Activated T-helper 2 cell treated with anti-CD3 and anti-CD28 coated beads, Interferon-gamma antibody, Interleukin-2, Interleukin-4, amounts not matched to agents 10 μg/mL and 5 μg/mL and 100 μg/mL, durations not matched to agents 14 hours and 24 hours and 36 hours (primary cell): ENCODE results near the gene MAN2A2. TPM values are rescaled to one million over a fixed set of nuclear protein-coding genes. Genes with fewer than 3 reads are reported as not detected.
A peak's percentile ranks its signal among the peaks of the same experiment; 100 is the strongest.

Source experiments
- DNase-seq: peaks from one replicate; pipeline ENCODE4 v3.0.0; 2021; ENCODE audit warnings: low spot score
- H3K27ac Mint-ChIP-seq: one replicate; pipeline ENCODE4 v1.8.0; 2021; ENCODE audit warnings: mixed read lengths
- H3K27me3 Mint-ChIP-seq: one replicate; pipeline ENCODE4 v1.8.0; 2021; ENCODE audit warnings: low read depth, mixed read lengths
- H3K36me3 Mint-ChIP-seq: one replicate; pipeline ENCODE4 v1.8.0; 2021; ENCODE audit warnings: low read depth, mixed read lengths
- H3K4me1 Mint-ChIP-seq: one replicate; pipeline ENCODE4 v1.8.0; 2021; ENCODE audit warnings: low read depth, mixed read lengths
- H3K4me3 Mint-ChIP-seq: one replicate; pipeline ENCODE4 v1.8.0; 2021; ENCODE audit warnings: low read depth, mild to moderate bottlenecking, moderate library complexity, mixed read lengths
- H3K9me3 Mint-ChIP-seq: one replicate; pipeline ENCODE4 v1.8.0; 2021; ENCODE audit warnings: mixed read lengths
- intact Hi-C: fragments of 100-400 bp; cut with micrococcal nuclease; formaldehyde crosslinking; loops from one replicate; pipeline ENCODE4 v1.15.1; 2023
- total RNA-seq: library from RNA; stranded (reverse); gene quantifications from 2 replicates; pipeline ENCODE4 v1.2.3, GENCODE V29; 2022

MAN2A2 gene
- total RNA-seq, 1 donor from 2014 or later, result 201 TPM

GRCh38 chr15:90954712-90955623 lies 51.9 kb downstream of the MAN2A2 start, which contains the start of gene RCCD1:
TSS of gene RCCD1 (plus strand) at chr15:90954884. CDS start at chr15:90956735, 1,851 bp downstream.
- peak within 1 kb of the TSS; percentile 93 for H3K27ac Mint-ChIP-seq
- H3K4me3 Mint-ChIP-seq, result peak within 1 kb of the TSS; percentile 85
- peaks cover 15% of the 10 kb centered on the region for H3K4me1 Mint-ChIP-seq
- peaks cover 46% of the 10 kb centered on the region for H3K36me3 Mint-ChIP-seq
- H3K27me3 Mint-ChIP-seq, result no peaks in the 10 kb centered on the region
- DNase-seq, result peak; percentile 91
- no peaks in the 10 kb centered on the region for H3K9me3 Mint-ChIP-seq
- intact Hi-C loops, result loop anchor here (1.0 to 5.0 kb wide), 3 partner anchors 20 to 77 kb away; partner anchors contain the start of genes PRC1 and UNC45A

DNA sequence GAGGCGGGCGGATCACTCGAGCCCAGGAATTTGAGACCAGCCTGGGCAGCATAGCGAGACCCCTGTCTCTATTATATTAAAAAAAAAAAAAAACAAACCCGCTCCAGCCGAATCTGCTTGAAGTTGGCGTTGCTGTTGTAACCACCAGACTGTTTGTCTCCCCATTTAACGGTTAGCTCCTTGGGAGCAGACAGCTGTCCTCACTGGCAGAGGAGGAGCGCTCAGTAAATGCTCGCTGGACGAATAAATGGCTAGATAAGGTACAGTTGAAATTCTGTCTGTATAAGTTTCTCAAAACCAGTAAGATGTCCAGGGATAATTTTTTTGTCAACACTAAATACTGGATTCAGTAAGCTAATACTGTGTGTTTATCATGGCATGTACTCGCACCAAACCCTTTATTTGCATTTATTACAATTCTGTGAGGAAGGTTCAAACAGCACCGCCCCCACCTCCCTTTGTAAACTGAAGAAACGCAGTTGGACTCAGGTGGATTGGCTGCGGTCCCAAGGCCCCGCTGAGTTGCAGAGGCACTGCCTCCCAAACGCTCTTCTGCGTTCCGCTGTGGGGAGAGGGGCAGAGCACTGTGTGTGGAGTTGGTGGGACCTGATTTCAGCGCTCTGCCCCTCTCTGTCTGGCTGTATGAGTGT lies 52.6 kb downstream of the MAN2A2 start:
- peak overlapping the region; percentile 93 for H3K27ac Mint-ChIP-seq
- DNase-seq, result no peak
- peaks cover 48% of the 10 kb centered on the region for H3K36me3 Mint-ChIP-seq
- intact Hi-C loops, result loop anchor here (1.0 to 5.0 kb wide), 3 partner anchors 37 to 95 kb away; partner anchors contain the start of gene PRC1
- H3K4me1 Mint-ChIP-seq, result peaks cover 15% of the 10 kb centered on the region
- no peaks in the 10 kb centered on the region for H3K9me3 Mint-ChIP-seq
- no peaks in the 10 kb centered on the region for H3K27me3 Mint-ChIP-seq
- H3K4me3 Mint-ChIP-seq, result peak overlapping the region; percentile 85

DNA sequence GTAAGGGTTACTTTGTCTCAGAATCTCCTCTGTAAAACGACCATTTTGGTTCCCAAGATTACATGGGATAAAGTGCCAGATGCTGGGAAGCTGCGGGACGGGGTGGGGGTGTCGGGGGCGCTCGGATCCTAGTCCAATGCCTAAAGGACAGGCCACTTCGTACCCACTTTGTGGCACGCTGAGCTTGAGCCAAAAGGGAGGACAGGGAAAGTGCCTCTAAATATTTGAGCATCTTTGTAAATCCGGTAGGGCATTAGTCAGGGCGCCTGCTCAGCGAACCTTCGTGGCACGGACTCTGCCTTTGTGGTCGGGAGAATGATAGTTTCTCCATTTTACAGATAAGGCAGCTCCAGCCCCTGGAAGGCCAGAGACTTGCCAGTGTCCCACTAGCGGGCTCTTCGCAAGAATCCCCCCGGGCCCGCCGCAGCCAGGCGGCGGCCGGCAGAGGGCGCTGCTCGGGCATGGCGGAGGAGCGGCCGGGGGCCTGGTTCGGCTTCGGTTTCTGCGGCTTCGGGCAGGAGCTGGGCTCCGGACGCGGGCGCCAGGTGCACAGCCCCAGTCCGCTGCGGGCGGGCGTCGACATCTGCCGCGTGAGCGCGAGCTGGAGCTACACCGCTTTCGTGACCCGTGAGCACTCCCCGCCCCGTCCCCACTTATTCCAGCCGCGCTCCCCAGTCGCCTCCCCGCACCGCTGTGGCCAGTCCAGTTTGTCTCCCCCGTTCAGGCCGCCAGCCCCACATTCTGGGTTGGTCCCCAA lies 53.4 kb downstream of the MAN2A2 start:
- DNase-seq, result peak; percentile 50
- Mint-ChIP-seq H3K27ac (peak overlapping the region; percentile 86), H3K4me3 (peak overlapping the region; percentile 85), H3K4me1 (peaks cover 15% of the 10 kb centered on the region), H3K27me3 (no peaks in the 10 kb centered on the region), H3K36me3 (peaks cover 53% of the 10 kb centered on the region), H3K9me3 (no peaks in the 10 kb centered on the region)
- intact Hi-C loops, result loop anchor here (1.0 to 5.0 kb wide), 3 partner anchors 36 to 94 kb away; partner anchors contain the start of gene PRC1

- Mint-ChIP-seq H3K27ac (peak overlapping the region; percentile 34), H3K9me3 (no peaks in the 10 kb centered on the region), H3K4me1 (peaks cover 17% of the 10 kb centered on the region), H3K4me3 (peak overlapping the region; percentile 71), H3K36me3 (peaks cover 53% of the 10 kb centered on the region), H3K27me3 (no peaks in the 10 kb centered on the region)
- intact Hi-C loops, result loop anchor here (5.0 kb wide), 2 partner anchors 35 to 75 kb away; partner anchors contain the start of gene PRC1
- DNase-seq, result no peak
Observed at GRCh38 chr15:90957031-90957790, 54.1 kb downstream of the MAN2A2 start.

- DNase-seq, result no peak
- H3K4me1 Mint-ChIP-seq, result peaks cover 18% of the 10 kb centered on the region
- peak overlapping the region; percentile 34 for H3K27ac Mint-ChIP-seq
- peaks cover 54% of the 10 kb centered on the region for H3K36me3 Mint-ChIP-seq
- intact Hi-C loops, result loop anchor here (5.0 kb wide), 2 partner anchors 35 to 75 kb away; partner anchors contain the start of gene PRC1
- no peaks in the 10 kb centered on the region for H3K9me3 Mint-ChIP-seq
- no peaks in the 10 kb centered on the region for H3K27me3 Mint-ChIP-seq
- peak overlapping the region; percentile 71 for H3K4me3 Mint-ChIP-seq
Observed at GRCh38 chr15:90957791-90958190, 54.7 kb downstream of the MAN2A2 start.

- no peaks in the 10 kb centered on the region for H3K9me3 Mint-ChIP-seq
- no peak for DNase-seq
- no peaks in the 10 kb centered on the region for H3K27me3 Mint-ChIP-seq
- intact Hi-C loops, result loop anchor here (5.0 kb wide), 2 partner anchors 33 to 73 kb away; partner anchors contain the start of gene PRC1
- H3K36me3 Mint-ChIP-seq, result peaks cover 54% of the 10 kb centered on the region
- no peak overlapping the region for H3K4me3 Mint-ChIP-seq
- peaks cover 14% of the 10 kb centered on the region for H3K4me1 Mint-ChIP-seq
- no peak overlapping the region for H3K27ac Mint-ChIP-seq
Observed at GRCh38 chr15:90959028-90959595, 56.0 kb downstream of the MAN2A2 start.

DNA sequence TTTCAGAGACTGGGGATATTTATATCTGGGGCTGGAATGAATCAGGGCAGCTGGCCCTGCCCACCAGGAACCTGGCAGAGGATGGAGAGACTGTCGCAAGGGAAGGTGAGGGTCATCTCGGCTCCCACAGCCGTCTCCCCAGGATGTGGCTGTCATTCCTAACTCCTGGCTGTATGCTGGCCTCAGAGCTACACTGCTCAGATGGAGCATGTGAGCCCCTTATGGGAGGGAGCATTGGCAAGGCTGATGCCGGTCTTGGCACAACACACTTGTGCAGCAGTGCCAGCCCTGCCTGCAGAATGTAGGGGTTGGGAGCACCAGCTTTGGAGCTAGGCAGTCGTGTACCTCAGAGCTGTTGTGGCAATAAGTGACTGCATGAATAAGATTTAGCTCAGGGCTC lies 56.8 kb downstream of the MAN2A2 start:
- no peak for DNase-seq
- no peaks in the 10 kb centered on the region for H3K27me3 Mint-ChIP-seq
- peaks cover 56% of the 10 kb centered on the region for H3K36me3 Mint-ChIP-seq
- no peaks in the 10 kb centered on the region for H3K9me3 Mint-ChIP-seq
- H3K4me3 Mint-ChIP-seq, result no peak overlapping the region
- no peak overlapping the region for H3K27ac Mint-ChIP-seq
- intact Hi-C loops, result loop anchor here (5.0 kb wide), 2 partner anchors 32 to 72 kb away; partner anchors contain the start of gene PRC1
- H3K4me1 Mint-ChIP-seq, result peaks cover 12% of the 10 kb centered on the region

GRCh38 chr15:90960298-90961091 lies 57.4 kb downstream of the MAN2A2 start:
- Mint-ChIP-seq H3K36me3 (peaks cover 62% of the 10 kb centered on the region), H3K4me1 (peaks cover 12% of the 10 kb centered on the region), H3K27me3 (no peaks in the 10 kb centered on the region), H3K4me3 (no peak overlapping the region), H3K9me3 (no peaks in the 10 kb centered on the region), H3K27ac (peak overlapping the region; percentile 53)
- no peak for DNase-seq
- intact Hi-C loops, result no loop called here

- no peaks in the 10 kb centered on the region for H3K27me3 Mint-ChIP-seq
- DNase-seq, result no peak
- intact Hi-C loops, result no loop called here
Observed at GRCh38 chr15:90962021-90962420, 58.9 kb downstream of the MAN2A2 start.

DNA sequence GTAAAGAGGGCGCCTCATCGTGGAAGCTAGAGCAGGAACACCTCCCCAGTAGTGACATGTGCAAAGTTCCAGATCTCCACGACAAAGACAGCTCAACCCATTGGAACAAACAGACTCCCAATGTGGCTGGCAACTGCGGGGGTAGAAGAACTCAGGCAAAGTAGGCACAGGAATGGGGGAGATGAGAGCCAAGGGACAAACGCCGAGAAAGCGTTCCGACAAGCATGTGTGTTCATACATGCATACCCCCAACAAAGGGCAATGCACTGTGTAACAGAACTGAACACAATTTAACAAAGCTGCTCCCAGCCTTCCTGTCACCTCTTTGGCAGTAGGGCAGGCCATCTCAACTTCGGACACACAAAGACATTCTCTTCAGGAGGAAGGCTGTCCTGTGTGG lies 63.2 kb downstream of the MAN2A2 start:
- peaks cover 3% of the 10 kb centered on the region for H3K4me1 Mint-ChIP-seq
- intact Hi-C loops, result no loop called here
- no peak for DNase-seq
- no peaks in the 10 kb centered on the region for H3K9me3 Mint-ChIP-seq
- H3K4me3 Mint-ChIP-seq, result no peak overlapping the region
- H3K27me3 Mint-ChIP-seq, result no peaks in the 10 kb centered on the region
- peaks cover 87% of the 10 kb centered on the region for H3K36me3 Mint-ChIP-seq
- H3K27ac Mint-ChIP-seq, result no peak overlapping the region

More at GRCh38 chr15:90962021-90962420, 58.9 kb downstream of the MAN2A2 start:
- Mint-ChIP-seq H3K9me3 (no peaks in the 10 kb centered on the region), H3K4me3 (no peak overlapping the region), H3K27ac (no peak overlapping the region), H3K36me3 (peaks cover 75% of the 10 kb centered on the region), H3K4me1 (peaks cover 8% of the 10 kb centered on the region)

- no peaks in the 10 kb centered on the region for H3K9me3 Mint-ChIP-seq
- H3K36me3 Mint-ChIP-seq, result peaks cover 78% of the 10 kb centered on the region
- no peak overlapping the region for H3K4me3 Mint-ChIP-seq
- no peak for DNase-seq
- H3K27ac Mint-ChIP-seq, result no peak overlapping the region
- intact Hi-C loops, result no loop called here
- no peaks in the 10 kb centered on the region for H3K27me3 Mint-ChIP-seq
- peaks cover under 1% of the 10 kb centered on the region for H3K4me1 Mint-ChIP-seq
Observed at GRCh38 chr15:90967206-90967605, 64.1 kb downstream of the MAN2A2 start.
